ENCODE measurements around the gene GMCL2.

Gene GMCL2

DNA sequence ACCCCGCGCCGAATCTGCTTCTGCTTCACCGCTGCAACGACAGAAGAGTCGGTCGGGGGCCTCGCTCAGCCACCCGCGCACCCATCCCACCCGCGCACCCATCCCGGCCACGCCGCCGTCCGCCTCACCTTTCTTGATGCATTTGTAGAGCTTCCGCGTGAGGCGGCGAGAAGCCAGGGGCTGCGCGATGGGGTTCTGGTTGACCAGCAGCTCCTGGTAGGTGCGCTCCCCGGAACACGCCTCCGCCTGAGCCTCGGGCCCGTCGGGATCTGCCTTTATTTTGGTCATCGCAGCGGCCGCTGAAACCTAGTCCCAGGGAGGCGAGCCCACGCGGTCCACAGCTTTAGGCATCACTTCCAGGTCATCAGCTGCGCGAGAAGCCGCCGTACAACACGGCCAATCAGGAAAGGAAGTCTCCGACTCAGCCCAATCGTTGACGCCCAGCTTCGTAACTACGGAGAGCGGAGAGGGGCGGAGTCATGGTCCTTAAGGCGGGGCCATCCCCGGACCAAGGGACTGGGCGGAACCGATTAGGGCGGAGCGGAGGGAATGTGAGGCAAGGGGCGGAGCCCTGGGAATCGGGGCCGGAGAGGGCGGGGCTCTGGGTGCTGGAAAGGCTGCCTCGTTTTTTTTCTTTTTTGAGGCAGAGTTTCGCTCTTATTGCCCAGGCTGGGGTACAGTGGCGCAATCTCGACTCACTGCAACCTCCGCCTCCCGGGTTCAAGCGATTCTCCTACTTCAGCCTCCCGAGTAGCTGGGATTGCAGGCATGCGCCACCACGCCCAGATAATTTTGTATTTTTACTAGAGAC, 33.4 kb downstream of the GMCL2 start, which contains the start of gene NHP2:
TSS of gene NHP2 (minus strand) at position 356 of the 811 bp plus-strand sequence. CDS start at position 288, 68 bp downstream.
- peak within 1 kb of the TSS; percentile 94 for H3K4me3 Mint-ChIP-seq
- no peaks in the 10 kb centered on the region for H3K27me3 Mint-ChIP-seq
- peak within 1 kb of the TSS; percentile 91 for H3K27ac Mint-ChIP-seq
- peaks cover 36% of the 10 kb centered on the region for H3K36me3 Mint-ChIP-seq (ENCODE audit: low read depth)
- peaks cover 59% of the 10 kb centered on the region for H3K4me1 Mint-ChIP-seq (ENCODE audit: low read depth)
- H3K9me3 Mint-ChIP-seq: no peaks in the 10 kb centered on the region

DNA sequence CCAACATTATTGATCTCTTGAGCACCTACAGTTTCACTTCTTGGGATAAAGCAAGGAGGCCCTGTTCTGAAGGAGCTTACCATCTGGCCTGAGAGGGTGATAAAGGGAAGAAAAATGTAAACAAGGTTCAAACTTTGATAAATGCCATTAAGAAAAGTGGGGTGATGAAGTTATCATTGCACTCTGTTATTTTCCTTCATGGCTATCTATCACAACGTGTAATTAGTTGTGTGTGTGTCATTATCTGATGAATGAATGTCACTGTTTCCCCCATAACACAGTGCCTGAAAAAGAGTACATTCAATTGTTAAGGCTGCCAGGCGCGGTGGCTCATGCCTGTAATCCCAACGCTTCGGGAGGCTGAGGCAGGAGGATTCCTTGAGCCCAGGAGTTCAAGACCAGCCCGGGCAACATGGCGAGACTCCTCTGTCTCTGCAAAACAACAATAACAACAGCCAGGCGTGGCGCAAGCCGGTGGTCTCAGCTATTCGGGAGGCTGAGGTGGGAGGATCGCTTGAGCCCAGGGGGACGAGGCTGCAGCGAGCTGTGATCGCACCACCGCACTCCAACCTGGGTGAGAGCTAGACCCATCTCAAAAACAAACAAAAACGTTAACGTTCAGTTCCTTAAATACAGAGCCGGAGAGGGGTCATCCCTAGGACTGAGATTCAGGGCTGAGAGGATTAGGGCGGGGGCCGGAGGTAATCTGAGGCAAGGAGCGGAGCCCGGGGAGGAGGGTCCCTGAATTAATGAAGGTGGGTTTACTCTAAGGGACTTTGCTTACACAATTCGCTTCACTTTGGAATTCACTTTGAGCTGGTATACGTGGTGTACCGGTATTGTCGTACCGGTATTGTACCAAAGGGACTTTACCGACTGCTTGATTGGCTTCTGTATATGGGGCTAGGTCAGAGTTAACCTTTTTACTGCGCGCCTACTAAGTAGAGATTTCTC, 34.4 kb downstream of the GMCL2 start:
- H3K27me3 Mint-ChIP-seq: no peaks in the 10 kb centered on the region
- H3K4me3 Mint-ChIP-seq: peak overlapping the region; percentile 94
- no peaks in the 10 kb centered on the region for H3K9me3 Mint-ChIP-seq
- peak overlapping the region; percentile 91 for H3K27ac Mint-ChIP-seq
- peaks cover 46% of the 10 kb centered on the region for H3K36me3 Mint-ChIP-seq (ENCODE audit: low read depth)
- peaks cover 62% of the 10 kb centered on the region for H3K4me1 Mint-ChIP-seq (ENCODE audit: low read depth)

DNA sequence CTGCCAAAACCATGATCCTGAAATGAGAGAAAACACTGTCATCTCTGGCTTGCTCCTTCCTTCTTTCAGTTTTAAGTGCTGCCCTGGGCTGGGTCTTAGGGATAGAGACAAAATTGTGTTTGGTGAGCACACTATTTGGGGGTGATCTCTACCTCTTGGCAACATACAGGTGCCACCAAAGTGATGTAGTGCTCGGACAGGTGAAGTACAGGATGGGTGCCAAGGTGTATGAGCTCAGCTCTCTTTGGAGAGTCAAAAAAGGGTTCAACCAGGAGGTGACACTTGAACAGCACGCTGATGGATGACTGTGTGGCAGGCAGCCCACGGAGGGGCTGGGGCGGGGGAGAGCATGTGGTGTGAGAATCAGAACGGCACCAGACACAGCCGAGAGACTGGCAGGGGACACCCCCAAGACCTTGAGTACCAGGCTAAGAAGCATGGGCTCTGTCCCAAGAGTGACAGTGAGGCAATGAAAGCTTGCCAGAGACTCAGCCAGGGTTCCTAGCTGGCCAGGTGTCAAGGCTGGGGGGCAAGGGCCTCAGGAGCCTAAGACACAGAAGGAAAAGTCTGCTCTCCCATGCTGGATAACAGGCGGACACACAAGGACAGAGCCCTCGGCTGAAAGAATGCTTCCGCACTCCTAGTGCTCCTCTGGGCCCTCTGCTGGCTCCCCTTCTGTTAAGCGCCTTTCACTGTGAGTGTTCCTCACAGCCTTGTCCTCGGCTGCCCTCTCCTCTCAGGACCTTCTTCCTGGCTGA, 36.0 kb downstream of the GMCL2 start:
- Mint-ChIP-seq H3K4me3 (peak overlapping the region; percentile 94), H3K4me1 (ENCODE audit: low read depth) (peaks cover 70% of the 10 kb centered on the region), H3K36me3 (ENCODE audit: low read depth) (peaks cover 59% of the 10 kb centered on the region), H3K27ac (peak overlapping the region; percentile 72), H3K9me3 (no peaks in the 10 kb centered on the region), H3K27me3 (no peaks in the 10 kb centered on the region)

DNA sequence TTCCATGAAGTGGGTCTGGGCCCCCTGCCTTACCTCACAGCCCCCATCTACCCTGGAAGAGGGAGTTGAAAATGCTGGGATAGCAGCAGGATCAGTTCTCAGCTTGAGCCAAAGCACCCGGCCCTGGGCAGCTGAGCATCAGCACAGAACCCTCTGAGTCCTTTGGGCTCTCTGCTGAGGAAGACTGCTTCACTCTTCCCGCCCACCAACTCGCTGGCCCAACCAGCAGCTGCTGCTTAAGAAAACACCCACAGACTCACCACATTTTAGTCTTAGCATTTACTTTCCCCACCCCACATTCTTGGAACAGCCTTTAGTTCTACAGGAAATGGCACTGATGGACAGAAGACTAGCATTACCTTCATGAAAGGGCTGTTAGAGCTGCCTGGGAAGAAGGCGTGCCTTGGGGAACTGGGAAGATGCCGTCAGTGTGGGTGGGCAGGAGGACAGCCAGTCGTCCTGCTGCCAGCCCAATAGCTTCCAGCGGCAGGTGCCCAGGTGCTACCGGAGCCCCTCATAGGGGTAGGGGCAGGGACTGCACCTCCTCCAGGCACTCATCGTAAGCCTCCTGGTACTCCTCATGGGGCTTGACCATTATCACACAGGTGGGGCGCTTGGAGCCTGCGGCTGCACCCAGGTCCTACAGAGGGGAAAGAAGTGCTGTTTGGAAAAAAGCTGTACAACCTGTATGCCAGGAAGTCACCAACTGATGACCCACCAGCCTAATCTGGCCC, 37.8 kb downstream of the GMCL2 start:
- Mint-ChIP-seq H3K27me3 (no peaks in the 10 kb centered on the region), H3K4me1 (ENCODE audit: low read depth) (peaks cover 65% of the 10 kb centered on the region)

DNA sequence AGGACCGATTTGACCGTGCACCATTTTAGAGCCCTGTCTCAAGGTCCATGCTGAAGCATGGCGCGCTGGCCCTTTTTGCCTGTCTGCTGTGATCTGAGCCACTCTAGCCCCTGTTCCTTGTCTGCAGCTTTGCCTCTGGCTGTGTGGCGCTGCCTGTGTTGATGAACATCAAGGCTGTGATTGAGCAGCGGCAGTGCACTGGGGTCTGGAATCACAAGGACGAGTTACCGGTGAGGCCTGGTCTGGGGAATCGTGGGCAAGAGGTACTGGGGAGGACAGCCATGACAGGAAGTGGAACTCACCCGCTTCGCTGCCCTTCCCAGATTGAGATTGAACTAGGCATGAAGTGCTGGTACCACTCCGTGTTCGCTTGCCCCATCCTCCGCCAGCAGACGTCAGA, 39.8 kb downstream of the GMCL2 start:
- peaks cover 77% of the 10 kb centered on the region for H3K36me3 Mint-ChIP-seq (ENCODE audit: low read depth)

More for the DNA sequence above, 37.8 kb downstream of the GMCL2 start:
- H3K9me3 Mint-ChIP-seq: no peaks in the 10 kb centered on the region
- peak overlapping the region; percentile 47 for H3K4me3 Mint-ChIP-seq
- peaks cover 65% of the 10 kb centered on the region for H3K36me3 Mint-ChIP-seq (ENCODE audit: low read depth)
- H3K27ac Mint-ChIP-seq: peak overlapping the region; percentile 84

DNA sequence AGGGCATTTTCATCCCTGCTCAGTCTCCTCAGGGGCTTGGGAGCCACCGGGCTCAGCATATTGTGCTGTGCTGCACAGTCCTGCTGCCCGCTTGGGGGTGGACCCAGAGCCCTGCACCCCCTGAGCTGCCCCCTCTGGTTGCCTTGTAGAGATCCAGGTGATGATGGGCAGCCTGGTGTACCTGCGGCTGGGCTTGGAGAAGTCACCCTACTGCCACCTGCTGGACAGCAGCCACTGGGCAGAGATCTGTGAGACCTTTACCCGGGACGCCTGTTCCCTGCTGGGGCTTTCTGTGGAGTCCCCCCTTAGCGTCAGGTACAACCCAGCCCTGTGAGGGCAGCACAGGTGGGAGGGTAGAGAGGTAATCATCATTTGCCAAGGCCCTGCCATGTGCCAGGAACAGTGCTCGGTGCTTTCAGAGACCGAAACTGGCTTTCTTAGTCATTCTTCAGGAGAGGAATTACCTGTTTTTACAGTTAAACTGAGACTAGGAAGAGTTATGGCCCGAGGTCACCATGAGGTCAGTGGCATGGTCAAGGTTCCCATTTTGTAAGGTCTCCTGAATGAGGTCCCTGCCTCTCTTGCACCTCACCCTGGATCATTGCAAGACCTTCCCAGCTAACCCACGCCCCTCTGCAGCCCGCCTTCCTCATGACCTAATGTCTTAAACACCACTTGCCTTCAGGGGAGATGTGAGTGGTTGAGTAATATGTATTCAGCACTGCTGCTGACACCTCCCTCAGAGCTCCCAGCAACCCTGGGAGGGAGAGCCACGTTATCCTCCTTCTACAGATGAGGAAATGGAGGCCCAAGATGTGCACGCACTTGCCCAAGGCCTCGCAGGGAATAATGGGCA, 41.0 kb downstream of the GMCL2 start:
- no peaks in the 10 kb centered on the region for H3K27me3 Mint-ChIP-seq
- H3K9me3 Mint-ChIP-seq: no peaks in the 10 kb centered on the region
- H3K4me3 Mint-ChIP-seq: no peak overlapping the region
- H3K36me3 Mint-ChIP-seq (ENCODE audit: low read depth): peaks cover 73% of the 10 kb centered on the region
- H3K4me1 Mint-ChIP-seq (ENCODE audit: low read depth): peaks cover 40% of the 10 kb centered on the region
- H3K27ac Mint-ChIP-seq: no peak overlapping the region

More for the DNA sequence above, 39.8 kb downstream of the GMCL2 start:
- H3K27ac Mint-ChIP-seq: no peak overlapping the region
- no peak overlapping the region for H3K4me3 Mint-ChIP-seq
- no peaks in the 10 kb centered on the region for H3K9me3 Mint-ChIP-seq
- H3K27me3 Mint-ChIP-seq: no peaks in the 10 kb centered on the region
- peaks cover 51% of the 10 kb centered on the region for H3K4me1 Mint-ChIP-seq (ENCODE audit: low read depth)

DNA sequence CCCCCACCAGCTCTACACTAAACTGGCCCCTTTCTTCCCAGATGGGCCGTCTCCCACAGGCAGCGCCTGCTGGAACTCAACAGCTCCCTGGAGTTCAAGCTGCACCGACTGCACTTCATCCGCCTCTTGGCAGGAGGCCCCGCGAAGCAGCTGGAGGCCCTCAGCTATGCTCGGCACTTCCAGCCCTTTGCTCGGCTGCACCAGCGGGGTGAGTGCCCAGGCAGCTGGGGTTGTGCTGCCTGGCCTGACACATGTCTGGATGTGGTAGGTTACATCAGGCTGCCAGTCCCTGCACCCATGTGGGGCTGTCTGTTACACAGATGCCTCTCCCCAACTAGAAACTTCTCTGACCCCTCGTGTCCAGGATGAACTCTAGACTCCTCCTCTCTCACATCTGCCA, 43.3 kb downstream of the GMCL2 start:
- no peak overlapping the region for H3K4me3 Mint-ChIP-seq
- peaks cover 17% of the 10 kb centered on the region for H3K4me1 Mint-ChIP-seq (ENCODE audit: low read depth)
- peaks cover 68% of the 10 kb centered on the region for H3K36me3 Mint-ChIP-seq (ENCODE audit: low read depth)
- H3K9me3 Mint-ChIP-seq: no peaks in the 10 kb centered on the region
- H3K27me3 Mint-ChIP-seq: no peaks in the 10 kb centered on the region
- H3K27ac Mint-ChIP-seq: no peak overlapping the region

DNA sequence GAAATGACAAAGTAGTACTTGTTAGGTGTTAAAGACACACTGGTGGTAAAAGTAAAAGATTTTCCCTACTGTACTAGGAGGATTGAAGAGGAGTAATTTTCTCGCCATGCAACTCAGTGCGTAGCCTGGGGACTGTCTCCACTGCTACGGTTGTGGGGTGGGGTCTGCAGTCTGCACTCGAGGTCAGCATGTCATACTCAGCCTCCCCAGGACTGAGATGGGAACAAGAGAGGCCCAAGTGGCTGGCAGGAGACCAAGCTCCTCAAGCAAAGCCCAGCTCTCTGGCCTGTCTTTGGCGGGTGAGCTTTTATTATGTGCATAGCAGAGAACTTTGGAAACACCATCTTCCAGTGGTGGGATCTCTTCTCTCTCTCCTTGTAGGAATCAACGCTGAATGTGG, 43.9 kb downstream of the GMCL2 start:
- Mint-ChIP-seq H3K27ac (no peak overlapping the region), H3K27me3 (no peaks in the 10 kb centered on the region), H3K4me3 (no peak overlapping the region), H3K9me3 (no peaks in the 10 kb centered on the region), H3K4me1 (ENCODE audit: low read depth) (peaks cover 12% of the 10 kb centered on the region), H3K36me3 (ENCODE audit: low read depth) (peaks cover 62% of the 10 kb centered on the region)

DNA sequence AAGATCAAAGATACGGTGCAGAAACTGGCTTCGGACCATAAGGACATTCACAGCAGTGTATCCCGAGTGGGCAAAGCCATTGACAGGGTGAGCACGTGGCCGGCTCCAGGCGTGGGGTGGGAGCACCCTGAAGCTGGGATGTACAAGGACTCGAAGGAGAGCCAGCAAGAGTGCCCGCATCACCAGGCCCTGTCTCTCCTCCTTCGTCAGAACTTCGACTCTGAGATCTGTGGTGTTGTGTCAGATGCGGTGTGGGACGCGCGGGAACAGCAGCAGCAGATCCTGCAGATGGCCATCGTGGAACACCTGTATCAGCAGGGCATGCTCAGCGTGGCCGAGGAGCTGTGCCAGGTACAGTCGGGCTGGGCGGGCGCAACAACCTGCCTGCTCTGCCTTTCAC, 44.5 kb downstream of the GMCL2 start:
- Mint-ChIP-seq H3K36me3 (ENCODE audit: low read depth) (peaks cover 61% of the 10 kb centered on the region), H3K4me3 (no peak overlapping the region), H3K27ac (no peak overlapping the region), H3K27me3 (no peaks in the 10 kb centered on the region), H3K4me1 (ENCODE audit: low read depth) (peaks cover 12% of the 10 kb centered on the region), H3K9me3 (no peaks in the 10 kb centered on the region)

DNA sequence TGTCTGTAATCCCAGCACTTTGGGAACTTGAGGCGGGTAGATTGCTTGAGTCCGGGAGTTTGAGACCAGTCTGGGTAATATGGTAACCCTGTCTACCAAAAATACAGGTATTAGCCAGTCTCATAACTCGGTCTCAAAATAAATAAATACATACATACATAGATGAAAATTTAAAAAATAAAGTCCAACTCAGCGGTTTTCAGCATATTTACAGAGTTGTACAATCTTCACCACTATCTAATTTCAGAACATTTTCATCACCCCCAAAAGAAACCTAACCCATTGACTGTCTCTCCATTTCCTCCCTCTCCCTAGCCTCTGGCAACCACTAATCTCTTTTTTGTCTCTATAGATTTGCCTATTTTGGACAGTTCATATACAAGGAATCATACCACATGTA, 45.6 kb downstream of the GMCL2 start:
- no peak overlapping the region for H3K27ac Mint-ChIP-seq
- no peaks in the 10 kb centered on the region for H3K9me3 Mint-ChIP-seq
- no peak overlapping the region for H3K4me3 Mint-ChIP-seq
- H3K4me1 Mint-ChIP-seq (ENCODE audit: low read depth): peaks cover 9% of the 10 kb centered on the region
- no peaks in the 10 kb centered on the region for H3K27me3 Mint-ChIP-seq
- peaks cover 61% of the 10 kb centered on the region for H3K36me3 Mint-ChIP-seq (ENCODE audit: low read depth)

DNA sequence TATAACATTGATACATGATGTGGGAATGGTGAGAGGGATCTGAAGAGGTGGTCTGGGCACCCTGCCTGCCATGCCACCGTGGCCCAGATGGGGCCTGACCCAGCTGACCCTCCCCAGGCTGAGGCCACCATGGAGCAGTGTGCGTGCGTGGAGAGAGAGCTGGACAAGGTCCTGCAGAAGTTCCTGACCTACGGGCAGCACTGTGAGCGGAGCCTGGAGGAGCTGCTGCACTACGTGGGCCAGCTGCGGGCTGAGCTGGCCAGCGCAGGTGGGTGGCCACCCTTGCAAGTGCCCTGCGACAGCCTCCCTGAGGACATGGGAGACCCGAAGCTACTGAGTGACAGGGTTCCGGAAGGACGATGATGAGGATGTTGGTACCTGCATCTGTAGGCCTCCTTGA, 49.2 kb downstream of the GMCL2 start:
- H3K27me3 Mint-ChIP-seq: no peaks in the 10 kb centered on the region
- peaks cover 7% of the 10 kb centered on the region for H3K4me1 Mint-ChIP-seq (ENCODE audit: low read depth)
- no peak overlapping the region for H3K27ac Mint-ChIP-seq
- H3K36me3 Mint-ChIP-seq (ENCODE audit: low read depth): peaks cover 67% of the 10 kb centered on the region
- no peak overlapping the region for H3K4me3 Mint-ChIP-seq
- H3K9me3 Mint-ChIP-seq: no peaks in the 10 kb centered on the region

DNA sequence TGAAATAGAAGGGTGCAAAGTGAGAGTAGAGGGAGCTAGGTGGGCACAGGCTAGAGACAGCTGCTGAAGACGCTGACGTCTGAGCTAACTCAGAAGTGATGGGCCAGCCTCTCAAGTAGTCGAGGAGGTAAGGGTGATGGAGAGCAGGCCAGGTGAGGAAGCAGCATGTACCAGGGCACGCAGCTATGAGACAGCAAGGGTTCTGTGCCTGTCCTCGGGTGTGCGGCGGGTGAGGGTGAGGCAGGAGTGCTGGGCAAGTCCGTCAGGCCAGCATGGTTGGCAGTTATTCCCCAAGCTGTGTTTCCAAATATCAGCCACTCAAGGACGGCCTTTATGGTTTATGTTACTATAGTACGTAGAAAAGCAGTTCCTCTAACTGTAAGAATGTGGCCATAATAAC, 50.2 kb downstream of the GMCL2 start:
- H3K4me3 Mint-ChIP-seq: no peak overlapping the region
- no peak overlapping the region for H3K27ac Mint-ChIP-seq
- peaks cover 64% of the 10 kb centered on the region for H3K36me3 Mint-ChIP-seq (ENCODE audit: low read depth)

More for the DNA sequence above, 50.2 kb downstream of the GMCL2 start:
- H3K4me1 Mint-ChIP-seq (ENCODE audit: low read depth): peaks cover 8% of the 10 kb centered on the region
- H3K27me3 Mint-ChIP-seq: no peaks in the 10 kb centered on the region
- no peaks in the 10 kb centered on the region for H3K9me3 Mint-ChIP-seq

All from stimulated activated naive CD8-positive, alpha-beta T cell treated with anti-CD3 and anti-CD28 coated beads, Interleukin-15, Interleukin-2, amounts not matched to agents 100 ng/mL and 50 ng/mL, for 24 hours (primary cell).